GM21515 (cell line): Measurements from ENCODE around the gene STEAP2.

Source experiments
- ATAC-seq: cut with Tn5 transposase; IDR thresholded peaks from one replicate; pipeline ENCODE4 v1.9.1; 2021; ENCODE audit not compliant: unreplicated experiment

STEAP2 gene

GRCh38 chr7:90267263-90267858, 55.8 kb downstream of the STEAP2 start:
- ATAC-seq = no peak

- ATAC-seq = no peak
These were observed 57.6 kb downstream of the STEAP2 start for GRCh38 chr7:90269163-90269562.

- no peak for ATAC-seq
These were observed 59.1 kb downstream of the STEAP2 start for GRCh38 chr7:90270431-90271178.

GRCh38 chr7:90271753-90272152, 60.2 kb downstream of the STEAP2 start:
- ATAC-seq = no peak

- ATAC-seq = no peak
These were observed 60.7 kb downstream of the STEAP2 start for GRCh38 chr7:90272242-90272641.

GRCh38 chr7:90274161-90274560, 62.6 kb downstream of the STEAP2 start:
- no peak for ATAC-seq

GRCh38 chr7:90276033-90276728, 64.6 kb downstream of the STEAP2 start:
- no peak for ATAC-seq
